ENCODE measurements around the gene KPNA6. TPM values are rescaled to one million over a fixed set of nuclear protein-coding genes. Genes with fewer than 3 reads are reported as not detected.
"Not testable (repeated sequence)": the region's sequence is repeated elsewhere in the genome, so short reads cannot be mapped to it uniquely, and the experiment has no call there.

Gene KPNA6
- total RNA-seq, 1 experiment from 2014 or later: 114 TPM

GRCh38 chr1:32082022-32082421 lies 25.8 kb upstream of the KPNA6 start:
- Mint-ChIP-seq H3K27ac (no peak overlapping the region), H3K4me3 (no peak overlapping the region), H3K27me3 (ENCODE audit: low read depth) (no peaks in the 10 kb centered on the region), H3K4me1 (0 out of 4 replicates have a peak, but pooled peaks cover 0 to 2% of the 10 kb centered on the region in 2 experiments), H3K36me3 (ENCODE audit: insufficient read depth in 1 of 3, low read depth in 3 of 3) (peaks cover 33 to 74% (median 73%) of the 10 kb centered on the region in 3 experiments; a peak in 6 of 7 replicates), H3K9me3 (no peaks in the 10 kb centered on the region; a peak in 1 of 5 replicates)
- Histone ChIP-seq H3K79me1 (ENCODE audit: insufficient read depth, low read depth, low read length, poor library complexity, severe bottlenecking) (no peaks in the 10 kb centered on the region), H3K23ac (ENCODE audit: insufficient read length, low read depth, low read length) (no peak overlapping the region), H4K91ac (ENCODE audit: insufficient read length, low read depth, low read length) (no peak overlapping the region), H4K20me1 (ENCODE audit: control insufficient read depth, insufficient read depth, insufficient read length) (no peaks in the 10 kb centered on the region), H3K14ac (ENCODE audit: insufficient read depth, low read length) (no peak overlapping the region), H4K8ac (replicated peaks; ENCODE audit: insufficient read length, low read depth, low read length) (no peak overlapping the region), H3K18ac (ENCODE audit: insufficient read length, low read depth, low read length) (no peak overlapping the region), H2BK5ac (ENCODE audit: insufficient read length, low read length) (no peak overlapping the region), H2BK15ac (ENCODE audit: low read depth, low read length) (no peak overlapping the region), H3K4me2 (ENCODE audit: insufficient read depth, insufficient read length, low read length) (no peak overlapping the region), H3K23me2 (ENCODE audit: insufficient read length, low read depth, low read length, poor library complexity, severe bottlenecking) (no peaks in the 10 kb centered on the region), H3K27ac (ENCODE audit: insufficient read length, low read depth, low read length) (no peak overlapping the region), H2BK20ac (ENCODE audit: low read depth, low read length, poor library complexity, severe bottlenecking) (no peak overlapping the region), H4K5ac (ENCODE audit: insufficient read length, low read depth, low read length) (no peak overlapping the region), H3K9ac (ENCODE audit: extremely low read depth, insufficient read length, low read length) (no peak overlapping the region), H3K56ac (ENCODE audit: insufficient read length, low read depth, low read length) (no peak overlapping the region), H3K27me3 (ENCODE audit: insufficient read depth, low read length) (no peaks in the 10 kb centered on the region), H3K79me2 (ENCODE audit: insufficient read depth, low read length) (no peaks in the 10 kb centered on the region), H2AFZ (ENCODE audit: low read length) (no peak overlapping the region), H3K9me3 (ENCODE audit: control insufficient read depth, low read depth, low read length) (no peaks in the 10 kb centered on the region), H2AK5ac (ENCODE audit: insufficient read length, low read length) (no peak overlapping the region), H3K4me1 (ENCODE audit: insufficient read depth, low read length) (no peaks in the 10 kb centered on the region), H2BK12ac (ENCODE audit: insufficient read length, low read depth, low read length) (no peak overlapping the region), H3T11ph (ENCODE audit: low read length) (no peak overlapping the region), H3K4ac (ENCODE audit: low read depth, low read length) (no peak overlapping the region), H2BK120ac (ENCODE audit: low read depth, low read length, poor library complexity, severe bottlenecking) (no peak overlapping the region)
- no peak for TF ChIP-seq CTCF (conservative IDR thresholded peaks at IDR 0.05)
- DNase-seq: no peak
- no CpG with 5 or more reads among the region's 1 CpG for WGBS (ENCODE audit: extremely low coverage, insufficient read length, low lambda C conversion rate)

- H3K4ac ChIP-seq (ENCODE audit: low read depth, low read length); H2AFZ ChIP-seq (ENCODE audit: low read length); DNase-seq; H2BK12ac ChIP-seq (ENCODE audit: insufficient read length, low read depth, low read length); H3K4me2 ChIP-seq (ENCODE audit: insufficient read depth, insufficient read length, low read length); H4K20me1 ChIP-seq (ENCODE audit: control insufficient read depth, insufficient read depth, insufficient read length); H2BK15ac ChIP-seq (ENCODE audit: low read depth, low read length); H3K4me1 ChIP-seq (ENCODE audit: insufficient read depth, low read length); H2AK5ac ChIP-seq (ENCODE audit: insufficient read length, low read length); H3K23ac ChIP-seq (ENCODE audit: insufficient read length, low read depth, low read length); H3K27ac Mint-ChIP-seq; H2BK120ac ChIP-seq (ENCODE audit: low read depth, low read length, poor library complexity, severe bottlenecking); H3K4me1 Mint-ChIP-seq; H3K14ac ChIP-seq (ENCODE audit: insufficient read depth, low read length); H4K5ac ChIP-seq (ENCODE audit: insufficient read length, low read depth, low read length); H3K9me3 Mint-ChIP-seq; H2BK20ac ChIP-seq (ENCODE audit: low read depth, low read length, poor library complexity, severe bottlenecking); H3K79me1 ChIP-seq (ENCODE audit: insufficient read depth, low read depth, low read length, poor library complexity, severe bottlenecking); H2BK5ac ChIP-seq (ENCODE audit: insufficient read length, low read length); H3K4me3 Mint-ChIP-seq; H3K9ac ChIP-seq (ENCODE audit: extremely low read depth, insufficient read length, low read length); H4K8ac ChIP-seq (replicated peaks; ENCODE audit: insufficient read length, low read depth, low read length); H3K27me3 Mint-ChIP-seq (ENCODE audit: low read depth); H3K27ac ChIP-seq (ENCODE audit: insufficient read length, low read depth, low read length); H3K23me2 ChIP-seq (ENCODE audit: insufficient read length, low read depth, low read length, poor library complexity, severe bottlenecking); H4K91ac ChIP-seq (ENCODE audit: insufficient read length, low read depth, low read length); H3K18ac ChIP-seq (ENCODE audit: insufficient read length, low read depth, low read length); H3K56ac ChIP-seq (ENCODE audit: insufficient read length, low read depth, low read length); H3K9me3 ChIP-seq (ENCODE audit: control insufficient read depth, low read depth, low read length); H3K79me2 ChIP-seq (ENCODE audit: insufficient read depth, low read length); H3T11ph ChIP-seq (ENCODE audit: low read length); H3K27me3 ChIP-seq (ENCODE audit: insufficient read depth, low read length): not testable (repeated sequence)
- no CpG with 5 or more reads among the region's 2 CpGs for WGBS (ENCODE audit: extremely low coverage, insufficient read length, low lambda C conversion rate)
- peaks cover 17 to 54% (median 48%) of the 10 kb centered on the region in 3 experiments; a peak in 6 of 7 replicates for H3K36me3 Mint-ChIP-seq (ENCODE audit: insufficient read depth in 1 of 3, low read depth in 3 of 3)
These were observed 21.5 kb upstream of the KPNA6 start for GRCh38 chr1:32086381-32086780.

Data from H9 (cell line).